Fibroblast of skin of scalp (primary cell): ENCODE results near the gene NSF.
"Not testable (repeated sequence)": the region's sequence is repeated elsewhere in the genome, so short reads cannot be mapped to it uniquely, and the experiment has no call there.

ENCODE experiments used
- DNase-seq: peaks from one replicate; pipeline ENCODE4 v3.0.0-alpha.2; 2013

NSF gene

DNA sequence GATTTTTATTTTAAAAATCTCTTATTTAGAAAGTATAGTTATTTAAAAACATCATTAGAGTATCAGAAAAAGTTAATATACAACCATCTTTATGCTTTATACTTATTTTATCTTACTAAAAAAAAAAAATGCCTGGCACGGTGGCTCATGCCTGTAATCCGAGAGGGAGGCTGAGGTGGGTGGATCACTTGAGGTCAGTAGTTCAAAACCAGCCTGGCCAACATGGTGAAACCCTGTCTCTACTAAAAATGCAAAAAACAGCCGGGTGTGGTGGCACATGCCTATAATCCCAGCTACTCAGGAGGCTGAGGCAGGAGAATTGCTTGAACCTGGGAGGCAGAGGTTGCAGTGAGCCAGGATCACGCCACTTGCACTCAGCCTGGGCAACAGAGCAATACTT, 167.1 kb downstream of the NSF start:
- not testable (repeated sequence) for DNase-seq

DNA sequence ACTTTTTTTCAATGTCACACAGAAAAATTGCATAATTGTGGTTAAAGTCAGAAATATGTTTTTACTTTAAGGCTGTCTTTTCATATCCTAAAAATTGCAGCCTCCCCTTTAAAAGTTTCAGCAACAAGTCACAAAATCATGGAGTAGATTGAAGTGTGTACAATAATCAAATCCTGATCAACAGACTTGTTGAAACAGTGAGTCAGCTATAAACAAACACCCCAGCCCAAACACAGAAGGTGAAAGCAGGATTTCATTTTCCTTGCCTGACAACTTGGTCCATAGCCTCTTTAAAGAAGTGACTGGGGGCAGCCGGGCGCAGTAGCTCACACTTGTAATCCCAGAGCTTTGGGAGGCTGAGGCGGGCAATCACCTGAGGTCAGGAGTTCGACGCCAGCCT, 168.1 kb downstream of the NSF start:
- DNase-seq: no peak

DNA sequence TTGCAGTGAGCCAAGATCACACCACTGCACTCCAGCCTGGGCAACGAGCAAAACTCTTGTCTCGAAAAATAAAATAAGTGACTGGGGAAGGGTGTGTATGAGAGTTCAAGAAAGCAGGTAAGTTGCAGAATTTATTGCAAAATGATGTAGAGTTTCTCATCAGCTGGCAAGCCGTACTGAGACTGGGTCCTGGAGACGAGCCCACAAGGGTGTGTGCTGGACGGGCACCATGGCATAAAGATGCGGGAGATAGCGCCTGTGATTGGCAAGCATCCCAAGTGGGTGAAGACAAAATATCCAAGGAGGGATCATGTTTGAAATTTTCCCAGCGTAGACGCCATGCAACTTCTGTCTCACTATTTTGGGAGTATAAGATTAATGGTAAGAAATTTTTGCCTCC, 168.7 kb downstream of the NSF start:
- DNase-seq: no peak

DNA sequence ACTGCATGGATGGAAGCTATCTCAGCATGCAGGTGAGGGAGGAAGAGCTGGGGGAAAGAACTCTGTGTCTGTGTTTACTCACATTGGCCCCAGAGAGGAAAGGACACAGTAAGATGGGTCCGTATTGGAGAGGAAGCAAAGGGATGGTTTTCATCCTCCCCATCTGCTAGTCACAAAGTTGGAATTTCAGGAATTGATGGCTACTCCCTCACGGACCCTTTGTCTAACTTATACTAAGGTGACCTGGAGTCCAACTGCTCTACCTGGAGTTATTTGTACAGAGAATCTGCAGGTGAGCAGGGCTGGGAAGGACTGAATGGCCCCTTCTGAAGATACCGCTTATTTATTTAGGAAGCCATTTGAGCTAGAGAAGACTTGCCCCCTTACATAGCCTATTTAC, 172.9 kb downstream of the NSF start:
- DNase-seq: no peak

DNA sequence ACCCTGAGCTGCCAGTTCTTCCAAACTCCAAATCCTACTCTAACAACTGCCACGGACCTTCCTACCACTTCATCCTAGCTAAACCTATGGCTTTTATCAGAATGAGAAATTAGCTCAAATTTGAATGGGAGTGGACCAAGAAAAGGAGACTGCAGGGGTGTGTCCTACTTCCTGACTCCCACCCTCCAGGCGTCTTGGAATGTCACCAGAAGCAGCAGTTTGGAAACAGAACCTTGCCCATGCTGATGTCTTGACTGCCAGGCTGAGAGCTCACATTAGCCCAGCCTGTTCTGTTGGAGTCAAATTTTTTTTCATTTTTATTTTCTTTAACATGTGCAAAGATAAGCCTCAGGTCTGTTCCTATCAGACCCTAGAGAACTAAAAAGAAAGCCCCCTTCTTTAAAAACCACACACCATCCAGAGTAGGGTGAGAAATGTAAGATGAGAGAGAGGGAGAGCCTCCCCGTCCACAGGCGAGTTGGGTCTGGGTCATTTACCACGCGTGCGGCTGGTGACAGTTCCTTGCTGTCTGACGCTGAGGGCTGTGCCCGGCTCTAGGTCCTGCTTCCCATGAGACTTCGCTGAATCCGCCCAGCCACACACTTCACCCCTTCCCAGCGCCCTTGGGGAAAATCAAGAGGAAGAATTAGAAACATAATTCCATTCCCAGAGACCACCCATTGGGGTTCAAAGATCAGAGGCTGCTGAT, 173.7 kb downstream of the NSF start:
- DNase-seq: peak; percentile 12

DNA sequence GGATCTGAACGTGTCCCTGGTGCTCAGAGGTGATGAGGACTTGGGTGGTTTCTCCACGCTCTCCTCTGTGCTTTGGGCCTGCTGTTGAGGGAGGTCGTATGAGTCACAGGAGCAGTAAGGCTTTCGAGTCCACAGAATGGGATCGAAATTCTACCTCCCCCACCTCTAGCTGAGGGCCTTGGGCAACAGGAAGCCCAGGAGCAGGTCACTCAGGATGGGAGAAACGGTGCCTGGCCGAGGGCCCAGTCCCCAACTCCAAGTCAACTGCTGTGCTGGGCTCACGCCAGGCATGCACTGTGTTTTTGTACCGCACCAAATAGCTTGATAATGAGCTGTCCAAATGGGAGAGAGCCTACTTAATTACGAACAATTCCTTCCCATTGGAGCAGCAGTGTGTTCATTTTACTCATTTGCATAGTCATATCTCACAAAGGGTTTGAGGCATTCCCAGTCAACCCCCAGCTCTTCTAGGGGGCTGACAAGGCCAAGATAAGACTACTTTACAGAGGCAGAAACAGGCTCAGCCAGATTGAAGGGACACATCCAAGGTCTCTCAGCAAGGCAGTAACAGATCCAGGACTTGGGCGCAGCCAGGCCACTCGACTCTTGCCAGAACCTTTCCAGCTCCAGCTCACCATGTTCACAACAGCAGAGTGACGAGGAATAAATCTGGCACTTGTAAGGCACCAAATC, 174.4 kb downstream of the NSF start:
- DNase-seq: peak; percentile 93

DNA sequence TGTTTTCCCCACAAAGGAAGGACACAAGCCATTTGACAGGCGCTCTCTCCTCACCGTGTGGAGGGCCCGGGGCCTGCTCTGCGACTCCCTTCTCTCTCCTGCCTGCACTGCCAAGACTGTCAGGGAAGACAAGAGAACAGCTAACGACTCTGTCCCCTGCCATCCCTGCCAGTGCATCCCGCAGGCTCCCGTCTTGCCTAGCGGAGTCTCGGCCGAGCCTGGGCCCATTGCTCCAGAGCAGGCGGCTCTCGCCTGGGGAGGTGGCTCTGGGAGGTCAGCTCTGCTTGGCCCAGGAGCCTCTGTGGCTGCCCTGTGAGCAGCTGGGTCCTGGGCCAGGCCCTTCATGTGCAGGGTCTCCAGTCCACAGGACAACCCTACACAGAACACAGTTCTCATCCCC, 175.0 kb downstream of the NSF start:
- no peak for DNase-seq

DNA sequence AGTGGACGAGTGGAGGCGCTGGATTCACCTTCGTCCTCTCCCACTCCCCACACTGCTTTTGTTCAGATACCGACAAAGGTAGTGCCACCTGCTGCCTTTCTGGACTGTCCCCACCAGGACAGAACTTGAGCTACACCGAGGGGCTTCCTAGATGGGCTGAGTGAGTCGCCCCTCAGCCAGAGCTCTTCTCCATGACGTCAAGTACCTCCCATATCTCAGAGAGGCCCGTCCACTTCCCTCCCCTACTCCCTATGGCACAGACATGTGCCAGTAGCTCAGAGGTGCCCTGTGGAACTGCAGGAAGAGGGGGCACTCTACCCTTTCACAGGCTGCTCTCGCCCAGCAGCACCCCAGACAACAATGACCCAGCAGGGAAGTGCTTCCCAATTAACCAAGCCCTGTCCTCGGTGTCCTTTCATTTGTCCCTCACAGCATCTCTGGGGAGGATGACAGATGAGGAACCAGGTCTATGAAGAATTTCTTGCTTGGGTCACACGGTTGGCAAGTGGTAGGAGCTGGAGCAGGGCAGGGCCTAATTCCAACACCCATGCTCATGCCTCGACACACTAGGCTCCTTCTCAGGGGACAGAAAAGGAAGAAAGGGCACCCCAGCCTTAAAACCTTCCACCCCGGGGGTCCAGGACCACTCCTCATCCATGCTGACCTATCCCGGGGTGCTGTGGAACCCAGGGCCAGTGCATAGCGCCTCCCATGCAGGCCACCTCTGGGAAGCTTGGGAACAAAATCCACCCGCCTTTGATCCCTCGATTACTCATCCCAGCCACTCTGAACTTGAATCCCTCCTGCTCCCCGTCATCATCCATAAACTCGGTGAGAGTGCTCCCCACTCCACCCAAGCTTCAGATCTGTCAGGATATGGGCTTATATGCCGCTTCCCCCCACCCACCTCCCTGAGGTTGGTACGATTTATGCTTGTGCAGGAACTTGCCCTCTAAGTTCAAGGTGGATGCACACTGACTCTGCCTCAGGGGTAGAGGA, 176.3 kb downstream of the NSF start:
- DNase-seq: no peak

DNA sequence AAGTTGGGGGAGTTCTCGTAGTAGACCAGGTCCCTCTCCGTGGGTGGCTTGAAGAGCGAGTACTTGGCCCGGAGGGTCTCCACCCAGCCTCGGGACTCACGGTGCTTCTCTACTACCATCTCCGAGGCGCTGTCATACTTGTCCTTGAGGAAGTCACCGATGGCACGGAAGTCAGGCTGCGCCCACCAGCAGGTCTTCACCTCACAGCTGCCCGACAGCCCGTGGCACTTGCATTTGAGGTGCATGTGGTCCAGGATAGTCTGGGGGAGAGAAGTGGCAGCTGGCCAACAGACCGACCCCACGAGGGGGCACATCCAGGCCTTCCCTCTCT, 178.0 kb downstream of the NSF start:
- DNase-seq: no peak

DNA sequence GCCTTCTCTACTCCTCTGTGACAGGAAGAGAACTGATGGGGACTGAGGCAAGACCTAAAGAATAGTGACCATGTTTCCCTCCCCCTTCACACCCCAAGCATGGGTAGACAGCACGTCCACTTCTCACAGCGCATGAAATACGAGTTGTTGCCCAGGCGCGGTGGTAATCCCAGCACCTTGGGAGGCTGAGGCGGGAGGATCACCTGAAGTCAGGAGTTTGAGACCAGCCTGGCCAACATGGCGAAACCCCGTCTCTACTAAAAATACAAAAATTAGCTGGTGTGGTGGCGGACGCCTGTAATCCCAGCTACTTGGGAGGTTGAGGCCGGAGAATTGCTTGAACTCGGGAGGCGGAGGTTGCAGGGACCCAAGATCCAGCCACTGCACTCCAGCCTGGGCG, 178.4 kb downstream of the NSF start:
- DNase-seq: not testable (repeated sequence)

DNA sequence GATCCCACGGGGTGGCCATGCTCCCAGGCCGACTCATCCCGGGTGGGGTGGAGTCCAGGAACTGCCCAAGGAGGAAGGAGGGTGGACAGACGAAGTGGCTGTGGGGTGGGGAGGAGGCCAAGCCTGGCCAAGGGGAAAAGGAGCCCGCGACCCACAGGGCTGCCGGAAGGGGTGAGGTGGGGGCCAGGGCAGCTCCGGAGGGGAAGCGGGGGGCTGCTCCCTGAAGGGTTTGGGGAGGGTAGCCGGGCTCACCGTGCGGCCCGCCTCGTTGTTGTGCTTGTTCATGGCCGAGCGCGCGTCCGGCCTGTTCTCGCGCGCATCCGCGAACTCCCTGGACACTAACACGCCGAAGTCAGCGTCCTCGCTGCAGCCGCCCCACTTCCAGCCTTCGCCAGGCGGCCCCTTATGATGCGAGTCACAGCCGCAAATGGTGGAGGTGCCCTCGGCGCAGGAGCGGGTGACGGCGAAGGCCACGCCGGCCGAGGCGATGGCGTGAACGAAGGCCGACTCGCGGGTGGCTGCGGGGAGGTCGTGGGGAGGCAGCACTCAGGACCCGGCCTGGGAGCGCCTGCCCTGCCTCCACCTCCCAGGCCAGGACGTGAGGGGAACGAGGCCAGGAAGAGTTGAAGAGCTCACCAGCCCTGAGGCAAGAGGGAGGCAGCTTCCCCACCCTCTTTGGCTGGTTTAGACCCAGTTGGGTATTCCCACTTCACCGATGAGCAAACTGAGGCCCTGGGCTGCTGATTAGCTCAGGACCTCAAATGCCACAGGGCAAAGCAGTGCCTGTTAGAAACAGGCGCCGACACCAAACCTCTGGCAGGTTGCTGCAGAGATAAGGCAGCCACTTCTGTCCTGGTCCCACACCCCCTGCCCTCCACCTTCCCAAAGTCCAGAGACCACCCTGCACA, 179.3 kb downstream of the NSF start:
- no peak for DNase-seq

DNA sequence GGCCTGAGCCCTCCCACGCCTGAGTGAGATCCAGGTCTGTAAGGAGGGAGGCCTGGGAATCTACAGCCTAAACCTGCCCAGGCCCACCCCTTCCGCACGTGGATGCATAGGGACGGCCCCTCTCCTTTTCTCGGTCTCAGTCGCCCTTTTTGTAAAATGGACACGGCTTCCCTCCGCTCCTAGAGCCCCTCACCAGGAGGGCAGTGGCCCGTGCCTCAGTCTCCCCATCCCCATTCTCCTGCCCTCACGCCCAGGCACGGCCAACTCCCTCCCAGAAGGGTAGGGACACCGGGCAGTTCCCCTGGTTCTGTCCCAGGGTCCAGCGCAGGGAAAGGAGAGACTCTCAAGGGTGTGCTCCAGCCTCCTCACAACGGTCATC, 180.0 kb downstream of the NSF start:
- no peak for DNase-seq

DNA sequence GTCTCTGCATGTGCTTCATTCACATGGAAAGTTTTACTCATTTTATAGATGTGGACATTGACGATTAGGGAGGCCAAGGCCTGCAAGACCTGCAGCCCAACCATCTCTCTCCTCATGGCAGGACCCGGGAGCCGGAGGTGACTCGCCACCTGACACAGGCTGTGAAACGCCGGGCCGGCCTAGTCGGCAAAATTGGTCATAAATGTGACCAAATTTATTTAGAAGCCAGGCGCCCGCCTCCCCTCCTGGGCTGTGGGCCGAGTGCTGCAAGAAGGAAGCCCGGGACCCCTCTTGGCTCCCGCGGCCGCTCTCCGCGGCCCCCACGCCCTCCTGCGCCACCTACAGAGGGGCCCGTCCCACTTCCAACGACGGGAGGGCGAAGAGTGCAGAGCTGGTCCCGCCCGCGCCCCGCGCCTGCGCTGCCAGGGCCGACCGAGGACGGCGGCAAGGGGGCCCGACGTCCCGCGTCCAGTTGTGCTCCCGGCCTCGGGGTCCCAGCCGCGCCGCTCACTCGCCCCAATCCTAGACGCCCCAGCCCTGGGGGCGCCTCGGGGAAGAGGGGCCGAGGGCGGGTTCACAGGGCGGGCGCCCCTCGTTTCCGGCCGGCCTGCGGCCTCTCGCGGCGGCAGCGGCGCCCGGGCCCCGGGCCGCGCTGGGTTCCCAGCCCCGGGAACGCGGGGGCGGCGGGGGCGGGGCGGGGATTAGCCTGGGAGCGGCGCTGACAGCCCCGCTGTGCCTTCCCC, 180.5 kb downstream of the NSF start:
- peak; percentile 65 for DNase-seq

DNA sequence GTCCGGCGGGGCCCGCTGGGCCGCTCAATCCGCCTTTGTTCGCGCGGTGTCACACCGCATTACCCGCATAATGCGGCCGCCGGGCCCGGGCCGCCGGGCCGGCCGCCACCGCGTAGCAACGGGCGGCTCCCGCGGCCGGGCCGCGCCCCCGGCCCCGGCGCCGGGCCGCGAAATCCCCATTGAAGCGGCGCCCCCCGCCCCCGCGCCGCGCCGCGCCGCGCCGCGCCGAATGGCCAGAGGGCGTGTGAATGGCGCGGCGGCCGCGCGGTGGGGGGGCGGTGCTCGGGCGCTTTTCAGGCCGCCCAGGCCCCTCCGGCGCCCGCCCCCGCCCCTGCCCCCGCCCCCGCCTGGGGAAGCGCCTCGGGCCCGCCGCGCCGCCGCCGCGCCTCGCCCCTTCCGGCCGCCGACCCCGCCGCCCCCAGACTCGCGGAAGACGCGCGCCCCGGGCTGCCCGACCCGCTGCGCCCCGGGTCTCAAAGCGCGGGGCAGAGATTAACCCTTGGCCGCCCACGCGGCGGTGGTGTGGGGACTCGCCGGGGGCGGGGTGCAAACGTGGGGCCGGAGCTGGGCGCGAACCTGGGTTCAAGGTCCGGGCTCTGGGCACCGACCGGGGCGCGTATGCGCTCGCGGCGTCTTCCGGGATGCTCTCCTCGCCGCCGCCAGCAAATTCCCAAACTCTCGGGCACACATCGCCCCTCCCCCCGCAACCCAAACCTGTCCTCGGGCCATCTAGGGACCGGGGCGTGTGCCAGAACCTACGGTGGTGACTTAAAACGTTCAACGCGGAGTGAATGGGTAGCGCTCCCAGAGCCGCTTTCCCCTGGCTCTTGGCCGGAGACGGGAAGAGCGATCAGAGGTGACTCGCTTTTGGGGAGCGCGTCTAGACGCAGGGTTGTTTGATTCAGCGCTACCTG, 181.3 kb downstream of the NSF start:
- DNase-seq: peak; percentile 51

DNA sequence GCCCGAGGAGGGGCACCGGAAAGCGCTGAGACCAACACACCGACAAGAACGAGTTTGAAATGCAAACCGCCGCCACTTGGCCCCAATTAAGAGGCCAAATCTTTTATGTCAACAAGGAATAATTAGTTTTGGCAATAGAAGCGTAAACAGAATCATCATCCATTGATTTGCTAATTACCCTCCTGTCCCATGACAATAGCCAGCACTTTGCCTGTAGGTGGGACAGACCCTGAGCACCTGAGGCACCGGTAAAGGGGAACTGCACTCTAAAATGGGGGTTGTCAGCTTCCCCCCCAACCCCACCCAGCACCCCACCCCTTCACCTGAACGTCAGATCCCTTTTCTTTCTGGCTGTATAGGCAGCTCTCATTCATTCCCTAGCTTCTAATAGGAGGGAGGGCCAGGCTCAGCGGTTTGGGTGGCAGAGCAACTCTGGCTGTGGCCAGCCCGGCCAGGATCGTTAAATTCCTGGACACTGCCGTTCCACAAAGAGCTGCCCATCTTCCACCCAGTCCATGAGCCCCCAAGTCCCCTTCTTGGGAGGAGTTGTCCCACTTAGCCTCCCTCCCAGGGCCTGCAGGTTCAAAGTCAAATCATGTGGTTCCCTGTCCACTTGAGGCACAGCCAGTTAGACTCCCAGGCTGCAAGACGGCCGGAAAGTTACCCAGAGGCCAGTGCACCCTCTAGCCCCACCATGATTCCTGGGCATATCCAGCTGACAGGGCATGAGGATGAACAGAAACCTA, 182.2 kb downstream of the NSF start:
- DNase-seq: no peak

DNA sequence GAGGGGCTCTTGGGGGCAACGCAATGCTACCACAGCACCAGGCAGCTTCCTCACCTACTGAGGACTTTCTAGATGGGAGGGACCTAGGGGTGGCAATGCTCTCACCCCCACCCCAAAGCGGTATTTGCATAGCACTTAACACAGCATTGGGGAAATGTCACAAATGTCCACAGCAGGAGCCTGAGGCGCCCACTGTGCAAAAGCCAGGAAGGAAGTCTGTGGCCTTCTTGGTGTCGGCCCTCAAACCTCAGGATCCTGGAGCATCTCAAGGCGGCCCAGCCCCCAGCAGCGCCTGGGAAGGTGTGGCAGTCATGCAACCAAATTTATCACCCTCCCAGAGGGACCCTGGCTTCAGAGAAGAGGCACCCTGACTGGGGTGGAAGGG, 182.7 kb downstream of the NSF start:
- no peak for DNase-seq

DNA sequence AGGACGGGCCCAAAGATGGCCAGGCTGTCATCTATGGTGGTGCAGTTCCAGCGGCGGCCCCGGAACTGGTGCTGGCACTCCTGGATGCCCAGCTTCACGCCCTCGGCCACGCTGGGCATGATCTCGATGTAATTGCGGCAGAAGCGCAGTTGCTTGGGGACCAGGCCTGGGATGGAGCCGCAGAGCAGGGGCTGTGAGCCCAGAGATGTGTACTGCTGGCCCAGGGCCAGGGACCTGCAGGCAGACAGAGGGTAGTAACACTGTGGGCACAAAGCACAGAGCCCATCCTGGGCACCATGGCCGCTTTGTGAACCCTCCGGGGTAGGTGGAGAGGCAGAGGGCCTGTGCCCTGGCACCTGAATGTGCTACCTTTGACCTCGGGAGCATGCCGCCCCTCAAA, 183.2 kb downstream of the NSF start:
- no peak for DNase-seq

DNA sequence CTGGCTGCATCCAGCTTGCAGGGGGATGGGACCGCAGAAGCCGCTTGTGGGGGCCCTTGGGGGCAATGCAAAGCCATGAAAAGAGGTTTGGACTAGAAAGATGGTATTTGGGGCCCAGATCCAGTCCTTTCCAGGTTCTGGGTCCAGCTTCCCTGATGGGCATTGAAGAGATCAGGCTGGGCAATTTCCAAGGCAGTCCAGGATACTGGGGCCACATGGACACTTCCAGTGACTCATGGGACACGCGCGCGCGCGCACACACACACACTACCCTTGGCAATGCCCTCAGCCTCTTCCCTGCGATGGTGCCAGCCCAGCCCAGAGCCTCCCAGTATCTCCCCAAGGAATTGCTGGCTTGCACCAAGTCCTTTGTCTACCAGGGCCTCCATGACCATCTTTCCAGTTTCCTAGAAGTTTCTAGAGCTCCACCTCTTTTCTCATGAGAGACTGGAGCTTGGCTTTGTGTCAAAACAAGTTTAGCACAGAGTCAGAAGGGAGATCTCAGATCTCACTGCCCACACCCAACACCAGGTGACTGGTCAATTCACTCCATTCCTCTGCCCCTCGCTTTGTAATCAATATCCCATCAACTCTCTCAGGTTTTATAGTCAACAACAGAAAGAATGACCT, 183.8 kb downstream of the NSF start:
- no peak for DNase-seq

DNA sequence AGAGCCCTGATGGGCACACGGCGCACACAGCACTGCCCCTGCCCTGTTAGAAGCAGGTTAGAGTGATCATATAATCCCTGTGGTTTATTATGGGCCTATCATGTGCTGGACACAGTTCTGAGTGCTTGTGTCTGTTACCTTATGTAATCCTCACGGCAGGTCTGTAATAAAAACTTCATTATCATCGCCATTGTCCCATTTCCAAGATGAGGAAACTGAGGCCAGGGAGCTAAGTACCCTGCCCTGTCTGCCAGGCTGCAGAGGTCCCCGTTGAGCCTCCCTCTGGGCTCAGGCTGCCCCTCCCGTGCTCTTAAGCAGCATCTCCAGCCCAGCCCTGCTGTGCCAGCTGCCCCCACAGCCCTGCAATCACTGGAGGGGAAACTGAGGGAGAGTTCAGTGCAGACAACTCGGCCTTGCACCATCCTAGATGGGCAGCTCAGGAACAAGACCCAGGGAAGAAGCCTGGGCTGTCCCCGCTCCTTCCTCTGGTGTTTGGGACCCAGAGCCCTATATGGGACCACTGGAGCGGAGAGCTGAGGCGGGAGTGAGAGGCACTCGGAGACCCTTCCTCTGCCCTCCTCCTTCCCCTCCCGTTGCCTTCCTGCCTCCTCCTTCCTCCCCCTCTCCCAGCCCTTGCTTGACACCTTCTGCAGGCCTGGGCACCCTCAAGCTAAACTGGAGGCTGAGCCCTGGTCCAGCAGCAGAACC, 186.0 kb downstream of the NSF start:
- no peak for DNase-seq
